Glutamatergic neuron (in vitro differentiated cells): Measurements from ENCODE around the gene ELL2. TPM values are rescaled to one million over a fixed set of nuclear protein-coding genes. Genes with fewer than 3 reads are reported as not detected.

Source experiments
- DNase-seq: peaks from one replicate; pipeline ENCODE4 v3.0.0; 2022
- H3K27ac Mint-ChIP-seq: one replicate; pipeline ENCODE4 v1.8.0; 2020; ENCODE audit warnings: mild to moderate bottlenecking, mixed read lengths, inconsistent platforms; ENCODE audit not compliant: unreplicated experiment
- H3K27me3 Mint-ChIP-seq: one replicate; pipeline ENCODE4 v1.8.0; 2020; ENCODE audit warnings: mild to moderate bottlenecking, moderate library complexity, mixed read lengths, inconsistent platforms; ENCODE audit not compliant: unreplicated experiment
- H3K36me3 Mint-ChIP-seq: one replicate; pipeline ENCODE4 v1.8.0; 2020; ENCODE audit warnings: mild to moderate bottlenecking, mixed read lengths, inconsistent platforms; ENCODE audit not compliant: unreplicated experiment
- H3K4me1 Mint-ChIP-seq: one replicate; pipeline ENCODE4 v1.8.0; 2020; ENCODE audit warnings: mild to moderate bottlenecking, low read depth, mixed read lengths, inconsistent platforms; ENCODE audit not compliant: unreplicated experiment
- H3K4me3 Mint-ChIP-seq: one replicate; pipeline ENCODE4 v1.8.0; 2020; ENCODE audit warnings: mild to moderate bottlenecking, mixed read lengths, inconsistent platforms; ENCODE audit not compliant: unreplicated experiment
- H3K9me3 Mint-ChIP-seq: one replicate; pipeline ENCODE4 v1.8.0; 2020; ENCODE audit warnings: mild to moderate bottlenecking, moderate library complexity, mixed read lengths, inconsistent platforms; ENCODE audit not compliant: unreplicated experiment
- total RNA-seq: library from RNA; stranded (reverse); fragmentation: NEBNext Ultra II Directional; extraction: Animal tissue kit (Norgen Biotek cat#: 25700); gene quantifications from one replicate; pipeline ENCODE4 v1.2.1, GENCODE V29; 2021; ENCODE audit not compliant: unreplicated experiment
- TF ChIP-seq, protein P1 (sequence below): fragments of 200-600 bp; sonication (generic); IDR thresholded peaks from one replicate; pipeline ENCODE4 v1.5.0; 2021; ENCODE audit not compliant: partially characterized antibody, unreplicated experiment

Gene ELL2
- total RNA-seq, 1 donor from 2014 or later = 97.0 TPM

- Mint-ChIP-seq H3K4me1 (peaks cover 29% of the 10 kb centered on the region), H3K36me3 (peaks cover 6% of the 10 kb centered on the region), H3K9me3 (no peaks in the 10 kb centered on the region), H3K4me3 (peak overlapping the region; percentile 0), H3K27ac (no peak overlapping the region), H3K27me3 (no peaks in the 10 kb centered on the region)
- TF ChIP-seq, protein P1, sequence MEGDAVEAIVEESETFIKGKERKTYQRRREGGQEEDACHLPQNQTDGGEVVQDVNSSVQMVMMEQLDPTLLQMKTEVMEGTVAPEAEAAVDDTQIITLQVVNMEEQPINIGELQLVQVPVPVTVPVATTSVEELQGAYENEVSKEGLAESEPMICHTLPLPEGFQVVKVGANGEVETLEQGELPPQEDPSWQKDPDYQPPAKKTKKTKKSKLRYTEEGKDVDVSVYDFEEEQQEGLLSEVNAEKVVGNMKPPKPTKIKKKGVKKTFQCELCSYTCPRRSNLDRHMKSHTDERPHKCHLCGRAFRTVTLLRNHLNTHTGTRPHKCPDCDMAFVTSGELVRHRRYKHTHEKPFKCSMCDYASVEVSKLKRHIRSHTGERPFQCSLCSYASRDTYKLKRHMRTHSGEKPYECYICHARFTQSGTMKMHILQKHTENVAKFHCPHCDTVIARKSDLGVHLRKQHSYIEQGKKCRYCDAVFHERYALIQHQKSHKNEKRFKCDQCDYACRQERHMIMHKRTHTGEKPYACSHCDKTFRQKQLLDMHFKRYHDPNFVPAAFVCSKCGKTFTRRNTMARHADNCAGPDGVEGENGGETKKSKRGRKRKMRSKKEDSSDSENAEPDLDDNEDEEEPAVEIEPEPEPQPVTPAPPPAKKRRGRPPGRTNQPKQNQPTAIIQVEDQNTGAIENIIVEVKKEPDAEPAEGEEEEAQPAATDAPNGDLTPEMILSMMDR = no peak
- DNase-seq = no peak
Measured at GRCh38 chr5:95953021-95953702, 8.5 kb downstream of the ELL2 start.

GRCh38 chr5:95951916-95952315, 9.7 kb downstream of the ELL2 start:
- DNase-seq = no peak
- Mint-ChIP-seq H3K9me3 (no peaks in the 10 kb centered on the region), H3K4me1 (peaks cover 24% of the 10 kb centered on the region), H3K36me3 (peaks cover 6% of the 10 kb centered on the region), H3K27ac (peak overlapping the region; percentile 10), H3K27me3 (no peaks in the 10 kb centered on the region), H3K4me3 (no peak overlapping the region)
- TF ChIP-seq, protein P1 = no peak

GRCh38 chr5:95949810-95950209, 11.8 kb downstream of the ELL2 start:
- Mint-ChIP-seq H3K27me3 (no peaks in the 10 kb centered on the region), H3K27ac (no peak overlapping the region), H3K9me3 (no peaks in the 10 kb centered on the region), H3K36me3 (peaks cover 6% of the 10 kb centered on the region), H3K4me1 (peaks cover 28% of the 10 kb centered on the region), H3K4me3 (no peak overlapping the region)
- no peak for DNase-seq
- TF ChIP-seq, protein P1 = no peak

DNA sequence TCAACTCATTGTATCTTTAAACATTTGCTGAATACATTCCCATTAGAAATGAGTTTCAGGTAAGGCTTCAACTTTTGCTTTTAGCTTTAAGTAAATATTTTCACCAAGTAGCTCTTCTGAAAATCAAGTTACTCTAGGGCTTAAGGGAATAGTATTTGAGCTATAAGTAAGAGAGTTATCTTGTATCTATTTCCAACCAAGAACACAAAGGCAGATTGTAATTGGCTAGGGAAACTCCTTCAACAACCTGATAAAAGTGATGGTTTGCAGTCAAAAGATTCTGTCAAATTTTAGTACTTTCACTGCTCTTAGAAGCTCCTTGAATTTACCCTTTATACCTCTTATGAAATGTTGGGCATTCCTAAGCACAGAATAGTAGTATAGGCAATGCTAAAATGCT, 13.0 kb downstream of the ELL2 start:
- Mint-ChIP-seq H3K27me3 (no peaks in the 10 kb centered on the region), H3K36me3 (peaks cover 6% of the 10 kb centered on the region), H3K4me1 (peaks cover 24% of the 10 kb centered on the region), H3K27ac (no peak overlapping the region), H3K9me3 (no peaks in the 10 kb centered on the region), H3K4me3 (no peak overlapping the region)
- TF ChIP-seq, protein P1 = no peak
- DNase-seq = no peak

DNA sequence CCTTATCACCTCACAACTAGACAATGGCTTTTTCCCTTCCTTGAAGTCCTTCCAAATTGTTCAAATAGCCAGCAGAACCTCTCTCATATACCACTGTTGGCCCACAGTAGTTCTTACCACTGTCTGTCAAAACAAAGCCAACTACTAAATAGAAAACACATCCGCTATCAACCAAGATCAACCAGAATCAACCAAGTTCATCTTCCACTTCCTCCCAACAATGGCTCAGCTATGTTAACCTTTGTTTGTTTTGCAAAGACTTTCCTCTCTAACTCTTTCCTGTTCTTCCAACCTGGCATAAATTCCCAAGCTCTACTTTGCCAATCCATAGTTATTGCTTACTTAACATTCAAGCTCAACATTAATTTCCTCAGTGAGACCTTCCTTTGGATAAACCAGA, 15.2 kb downstream of the ELL2 start:
- TF ChIP-seq, protein P1 = no peak
- no peak for DNase-seq
- Mint-ChIP-seq H3K9me3 (no peaks in the 10 kb centered on the region), H3K27me3 (no peaks in the 10 kb centered on the region), H3K4me3 (peak overlapping the region; percentile 2), H3K4me1 (peaks cover 27% of the 10 kb centered on the region), H3K27ac (no peak overlapping the region), H3K36me3 (peaks cover 1% of the 10 kb centered on the region)
